Pancreas (tissue), 10 donors: ENCODE data around the gene TMEM11. TPM values are rescaled to one million over a fixed set of nuclear protein-coding genes. Genes with fewer than 3 reads are reported as not detected.

ENCODE experiments used
- ATAC-seq, 4 donors: fragments of 200-7000 bp; cut with Tn5 transposase; one replicate each; pipeline versions ENCODE4 v1.8.0 to v1.9.1; 2020; ENCODE audit warnings: mild to moderate bottlenecking in 4 of 4, moderate library complexity in 4 of 4
- DNase-seq, 6 donors: peaks; one replicate each; pipeline ENCODE4 v3.0.0-alpha.2; 2020
- FAIRE-seq: peaks from 2 replicates; lab custom pipeline; 2012; peaks lifted over from hg19 to GRCh38; lab: Jason Lieb, UNC
- H3K27ac ChIP-seq, 4 donors: fragments of 200-600 bp; sonication (generic); 1 replicate in 3 of 4; 2 replicates in 1 of 4; pipeline versions ENCODE4 v1.5.0 to v1.8.0; 2020
- H3K27me3 ChIP-seq, 4 donors: fragments of 200-600 bp; one replicate each; pipeline ENCODE4 v1.8.0; 2021
- H3K36me3 ChIP-seq, 3 donors: fragments of 200-600 bp; sonication (generic) in 1 of 3; one replicate each; pipeline versions ENCODE4 v1.5.0 to v1.8.0; 2020 to 2021
- H3K4me1 ChIP-seq, 3 donors: fragments of 200-600 bp; one replicate each; pipeline ENCODE4 v1.8.0; 2021
- H3K4me3 ChIP-seq, 4 donors: fragments of 200-600 bp; sonication (generic) in 2 of 4; one replicate each; pipeline versions ENCODE4 v1.5.0 to v1.8.0; 2020 to 2021
- H3K9me3 ChIP-seq, 4 donors: fragments of 200-600 bp; one replicate each; pipeline ENCODE4 v1.8.0; 2021
- WGBS, 2 donors: extraction: QIAGEN DNeasy Blood & Tissue Kit; methylation state at CpG; one replicate each; pipeline ENCODE4 v1.1.7; 2013; 5-methylcytosine and 5-hydroxymethylcytosine counted together
- intact Hi-C, 3 donors: fragments of 100-400 bp; cut with DNase I; formaldehyde crosslinking; loops; one replicate each; pipeline versions ENCODE4 v1.11.1 to v1.14.2; 2022
- polyA plus RNA-seq, 2 donors: library from polyadenylated mRNA; stranded (reverse); fragments of 200-250 nt; gene quantifications; one replicate each; pipeline ENCODE4 v1.2.3, GENCODE V29; 2013
- total RNA-seq, 6 donors: library from RNA; stranded (reverse); fragmentation: NEBNext Ultra II Directional in 4 of 6; extraction: Animal tissue kit (Norgen Biotek cat#: 25700) in 4 of 6; gene quantifications; one replicate each; pipeline versions ENCODE4 v1.2.1 to v1.2.4, GENCODE V29; 2021 to 2023
- TF ChIP-seq, protein P1 (sequence below), 4 donors: fragments of 200-600 bp; sonication (generic) in 3 of 4; IDR thresholded peaks; one replicate each; pipeline versions ENCODE4 v1.5.0 to v1.8.0; 2021; ENCODE audit warnings: antibody characterized with exemption in 4 of 4
- donor health status: healthy with polysubstance abuse.
- donor health status: DM: no; HTN: no; CAD: no; lungs with moderate emphysema.
- donor health status: DM: no; HTN: no; CAD: no.
- donor health status: control.
- donor health status: control.
- donor health status: Bipolar disorder and iron deficiency.
- donor health status: DM: yes; HTN: yes; CAD: no.
- donor health status: DM: no; HTN: no; CAD: no.
- donor health status: DM: no; HTN: no; CAD: no.
- donor health status: DM: yes; HTN: yes; CAD: no.

The TMEM11 gene
- total and polyA plus RNA-seq, 8 donors = 6.1 to 16.0 (median 9.5) TPM

DNA sequence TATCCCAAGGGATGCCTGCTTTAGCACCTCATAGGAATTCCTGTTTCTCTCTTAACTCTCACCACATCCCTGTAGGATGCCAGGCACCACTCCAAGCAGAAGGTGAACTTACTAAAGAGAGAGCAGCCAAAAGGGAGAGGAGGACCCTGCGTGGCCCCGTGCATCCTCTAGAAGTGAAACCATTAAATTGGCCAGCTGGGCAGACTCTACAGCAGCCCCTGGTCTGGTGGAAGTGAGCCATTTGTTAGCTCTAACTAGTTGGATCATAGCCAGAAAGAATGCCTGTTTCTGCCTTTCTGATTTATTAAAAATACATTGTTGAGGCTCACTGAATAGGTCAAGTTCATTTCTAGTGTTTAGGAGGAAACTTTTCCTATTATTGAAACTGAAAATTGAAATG, 22.3 kb downstream of the TMEM11 start:
- FAIRE-seq = no peak
- ATAC-seq = no peak
- H3K4me3 ChIP-seq = no peak overlapping the region
- TF ChIP-seq, protein P1, sequence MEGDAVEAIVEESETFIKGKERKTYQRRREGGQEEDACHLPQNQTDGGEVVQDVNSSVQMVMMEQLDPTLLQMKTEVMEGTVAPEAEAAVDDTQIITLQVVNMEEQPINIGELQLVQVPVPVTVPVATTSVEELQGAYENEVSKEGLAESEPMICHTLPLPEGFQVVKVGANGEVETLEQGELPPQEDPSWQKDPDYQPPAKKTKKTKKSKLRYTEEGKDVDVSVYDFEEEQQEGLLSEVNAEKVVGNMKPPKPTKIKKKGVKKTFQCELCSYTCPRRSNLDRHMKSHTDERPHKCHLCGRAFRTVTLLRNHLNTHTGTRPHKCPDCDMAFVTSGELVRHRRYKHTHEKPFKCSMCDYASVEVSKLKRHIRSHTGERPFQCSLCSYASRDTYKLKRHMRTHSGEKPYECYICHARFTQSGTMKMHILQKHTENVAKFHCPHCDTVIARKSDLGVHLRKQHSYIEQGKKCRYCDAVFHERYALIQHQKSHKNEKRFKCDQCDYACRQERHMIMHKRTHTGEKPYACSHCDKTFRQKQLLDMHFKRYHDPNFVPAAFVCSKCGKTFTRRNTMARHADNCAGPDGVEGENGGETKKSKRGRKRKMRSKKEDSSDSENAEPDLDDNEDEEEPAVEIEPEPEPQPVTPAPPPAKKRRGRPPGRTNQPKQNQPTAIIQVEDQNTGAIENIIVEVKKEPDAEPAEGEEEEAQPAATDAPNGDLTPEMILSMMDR (IDR thresholded peaks at IDR 0.05) = no peak
- WGBS, 2 donors = 86 to 89% methylated on average over 2 of the region's 2 CpGs
- no peaks in the 10 kb centered on the region for H3K9me3 ChIP-seq
- H3K27ac ChIP-seq = no peak overlapping the region
- H3K4me1 ChIP-seq = no peaks in the 10 kb centered on the region
- H3K27me3 ChIP-seq = no peaks in the 10 kb centered on the region
- no peaks in the 10 kb centered on the region for H3K36me3 ChIP-seq
- no peak for DNase-seq
- intact Hi-C loops = no loop called here

DNA sequence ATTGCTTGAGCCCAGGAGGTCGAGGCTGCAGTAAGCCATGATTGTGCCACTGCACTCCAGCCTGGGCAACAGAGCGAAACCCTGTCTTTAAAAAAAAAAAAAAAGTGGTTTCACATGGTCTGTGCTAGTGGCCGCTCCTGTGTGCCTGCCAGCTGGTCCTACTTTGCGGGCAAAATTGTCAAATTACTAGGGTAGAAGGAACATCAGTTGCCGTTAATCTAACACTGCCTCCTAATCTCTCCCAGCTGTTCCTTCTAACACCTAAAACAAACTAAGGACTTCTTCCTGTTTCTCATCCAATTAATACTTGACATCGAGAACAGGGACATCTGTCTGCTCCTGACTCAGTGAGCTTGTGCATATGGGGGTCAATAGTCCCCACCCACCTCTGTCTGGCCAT, 23.9 kb downstream of the TMEM11 start:
- no peaks in the 10 kb centered on the region for H3K4me1 ChIP-seq
- H3K36me3 ChIP-seq = peaks cover 0 to under 1% (median 0%) of the 10 kb centered on the region in 3 donors
- ATAC-seq (no peak), DNase-seq (no peak), FAIRE-seq (no peak)
- no peak overlapping the region for H3K4me3 ChIP-seq
- intact Hi-C loops = no loop called here
- no peaks in the 10 kb centered on the region for H3K27me3 ChIP-seq
- no peak overlapping the region for H3K27ac ChIP-seq
- TF ChIP-seq, protein P1 (IDR thresholded peaks at IDR 0.05) = no peak
- H3K9me3 ChIP-seq = no peaks in the 10 kb centered on the region
- whole genome bisulfite sequencing, 2 donors = 90 to 94% methylated on average over 6 of the region's 6 CpGs

DNA sequence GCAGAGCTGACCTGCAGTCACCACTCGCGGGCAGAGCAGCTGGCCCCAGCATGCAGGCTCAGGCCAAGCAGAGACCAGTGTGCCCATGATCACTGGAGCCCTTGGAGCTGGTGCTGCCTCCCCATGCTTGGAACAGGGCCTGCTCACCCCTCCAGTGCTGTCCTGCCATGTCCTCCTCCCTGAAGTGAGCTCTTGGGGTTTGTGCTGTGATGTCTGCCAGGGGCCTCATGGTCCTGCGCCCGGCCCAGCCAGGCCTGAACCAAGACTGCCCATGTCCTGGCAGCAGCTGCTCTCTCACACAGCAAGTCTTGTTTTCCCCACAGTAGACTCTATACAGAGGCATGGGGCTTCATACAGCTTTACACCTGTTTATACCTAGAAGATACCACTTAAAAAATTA, 24.6 kb downstream of the TMEM11 start:
- no peak for ATAC-seq

DNA sequence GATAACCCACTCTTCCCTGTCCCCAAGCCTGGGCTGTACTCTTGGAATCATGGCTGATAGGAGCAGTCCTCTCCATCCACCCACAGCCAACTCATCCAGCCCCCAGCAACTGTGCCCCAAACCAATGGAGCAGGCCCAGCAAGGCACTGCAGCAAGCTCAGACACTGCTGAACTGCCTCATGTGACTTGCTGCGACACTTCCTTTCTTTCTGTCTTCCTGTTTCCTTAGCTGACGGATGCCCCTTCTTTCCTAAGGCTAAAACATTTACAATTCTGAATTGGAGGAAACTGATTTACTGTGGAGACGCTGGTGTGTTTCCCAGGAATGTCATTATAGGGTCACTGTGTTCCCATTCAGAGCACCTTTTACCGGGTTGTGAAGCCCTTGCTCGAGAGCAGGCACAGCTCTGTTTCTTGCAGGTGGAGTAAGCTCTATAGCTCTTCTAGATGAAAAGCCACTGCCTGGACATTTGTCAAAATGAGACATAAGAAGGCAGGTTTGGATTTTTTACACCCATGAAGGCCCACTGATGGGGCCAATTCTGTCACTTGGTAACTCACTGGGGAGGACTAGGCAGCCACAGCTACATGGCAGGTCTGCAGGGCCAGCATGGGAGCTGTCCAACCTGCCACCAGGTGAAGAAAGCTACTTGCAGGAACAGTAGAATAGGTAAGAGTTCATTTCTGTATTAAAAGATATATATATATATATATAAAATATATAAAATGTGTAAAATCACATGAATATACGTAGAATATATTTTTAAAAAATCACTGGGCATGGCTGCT, 27.4 kb downstream of the TMEM11 start:
- FAIRE-seq (no peak), ATAC-seq (peak in 1 of 4 donors; percentile 23), DNase-seq (peak in 1 of 6 donors; percentile 16)
- no peaks in the 10 kb centered on the region for H3K27me3 ChIP-seq
- TF ChIP-seq, protein P1 (IDR thresholded peaks at IDR 0.05) = no peak
- no peaks in the 10 kb centered on the region for H3K9me3 ChIP-seq
- no peaks in the 10 kb centered on the region for H3K4me1 ChIP-seq
- H3K4me3 ChIP-seq = no peak overlapping the region
- WGBS, 2 donors = 89 to 93% methylated on average over 6 of the region's 6 CpGs
- no peak overlapping the region for H3K27ac ChIP-seq
- intact Hi-C loops = no loop called here
- H3K36me3 ChIP-seq = peaks cover 0 to 11% (median 0%) of the 10 kb centered on the region in 3 donors

More for the DNA sequence above, 24.6 kb downstream of the TMEM11 start:
- WGBS, 2 donors = 95 to 98% methylated on average over 4 of the region's 4 CpGs
- H3K4me3 ChIP-seq = no peak overlapping the region
- no peak overlapping the region for H3K27ac ChIP-seq
- H3K36me3 ChIP-seq = peaks cover 0 to 8% (median 0%) of the 10 kb centered on the region in 3 donors
- FAIRE-seq = no peak
- no peaks in the 10 kb centered on the region for H3K9me3 ChIP-seq
- TF ChIP-seq, protein P1 (IDR thresholded peaks at IDR 0.05) = no peak
- intact Hi-C loops = no loop called here
- no peaks in the 10 kb centered on the region for H3K4me1 ChIP-seq
- DNase-seq = no peak
- H3K27me3 ChIP-seq = no peaks in the 10 kb centered on the region

DNA sequence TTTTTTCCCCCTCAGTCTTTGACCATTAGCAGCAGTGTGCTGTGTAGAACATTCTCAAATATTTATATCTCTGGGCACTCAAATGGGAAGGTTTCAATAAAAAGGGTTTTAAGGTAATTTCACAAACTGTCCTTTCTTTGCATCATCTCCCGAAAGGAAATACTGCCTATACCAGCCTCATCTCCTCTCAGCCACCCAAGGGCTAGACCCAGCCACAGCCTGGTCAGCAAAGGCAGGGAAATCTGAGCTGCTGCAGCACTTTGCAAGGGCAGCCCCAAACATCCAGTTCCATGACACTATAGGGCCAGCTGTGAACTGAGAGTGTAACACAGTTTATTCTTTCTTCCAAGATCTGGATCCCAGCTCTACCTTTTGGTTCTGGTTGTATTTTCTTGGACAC, 28.9 kb downstream of the TMEM11 start:
- 97% methylated on average over 1 of the region's 1 CpG for WGBS, 2 donors
- Histone ChIP-seq H3K4me3 (no peak overlapping the region), H3K27me3 (no peaks in the 10 kb centered on the region), H3K27ac (no peak overlapping the region), H3K36me3 (peaks cover 0 to 11% (median 0%) of the 10 kb centered on the region in 3 donors), H3K4me1 (no peaks in the 10 kb centered on the region), H3K9me3 (no peaks in the 10 kb centered on the region)
- intact Hi-C loops = no loop called here
- no peak for DNase-seq
- no peak for FAIRE-seq
- TF ChIP-seq, protein P1 (IDR thresholded peaks at IDR 0.05) = no peak
- no peak for ATAC-seq
